ENCODE results near the gene NCKAP5L.
"Not testable (repeated sequence)": the region's sequence is repeated elsewhere in the genome, so short reads cannot be mapped to it uniquely, and the experiment has no call there.

NCKAP5L gene

GRCh38 chr12:49776413-49776812 is 51.8 kb downstream of the NCKAP5L start:
- no peak for DNase-seq

DNA sequence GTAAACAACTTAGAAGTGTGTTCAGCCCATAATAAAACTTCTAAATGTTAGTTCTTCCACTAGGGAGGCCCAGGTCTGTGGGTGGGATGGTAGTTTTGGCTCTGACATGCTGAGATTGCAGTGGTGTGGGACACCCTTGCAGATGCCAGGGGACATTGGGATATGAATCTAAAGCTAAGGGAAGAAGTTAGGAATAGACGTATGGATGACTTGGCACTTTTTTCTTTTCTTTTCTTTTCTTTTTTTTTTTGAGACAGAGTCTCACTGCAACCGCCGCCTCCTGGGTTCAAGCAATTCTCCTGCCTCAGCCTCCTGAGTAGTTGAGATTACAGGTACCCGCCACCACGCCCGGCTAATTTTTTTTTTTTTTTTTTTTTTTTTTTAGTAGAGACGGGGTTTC is 55.1 kb downstream of the NCKAP5L start:
- not testable (repeated sequence) for DNase-seq

DNA sequence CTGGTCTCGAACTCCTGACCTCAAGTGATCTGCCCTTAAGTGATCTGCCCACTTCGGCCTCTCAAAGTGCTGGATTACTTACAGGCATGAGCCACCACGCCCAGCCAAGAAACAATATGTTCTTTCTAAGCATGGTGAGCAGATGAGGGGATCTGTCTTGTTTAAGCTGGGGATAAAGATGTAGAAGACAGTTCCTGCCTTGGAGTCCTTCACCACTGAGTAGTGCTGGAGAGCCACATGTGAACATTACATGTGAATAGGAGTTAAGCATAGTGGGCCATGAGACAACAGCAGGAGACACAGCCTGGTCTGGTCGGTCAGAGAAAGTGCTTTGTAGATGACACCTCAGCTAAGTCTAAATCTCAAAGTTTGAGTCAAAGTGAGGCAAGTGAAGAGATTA is 60.9 kb downstream of the NCKAP5L start:
- DNase-seq = no peak

DNA sequence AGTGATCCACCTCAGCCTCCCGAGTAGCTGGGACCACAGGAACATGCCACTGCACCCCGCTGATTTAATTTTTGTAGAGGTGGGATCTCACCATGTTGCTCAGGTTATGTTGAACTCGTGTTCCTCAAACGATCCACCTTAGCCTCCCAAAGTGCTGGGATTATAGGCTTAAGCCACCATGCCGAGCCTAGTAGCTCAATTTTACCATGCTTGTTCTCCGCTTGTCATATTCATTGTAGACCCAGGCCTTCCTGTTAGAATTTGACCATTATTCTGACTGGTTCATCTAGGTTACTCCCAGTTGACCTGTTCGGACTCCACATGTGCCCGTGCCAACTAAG is 62.1 kb downstream of the NCKAP5L start:
- DNase-seq = no peak

GRCh38 chr12:49764126-49764525 is 64.1 kb downstream of the NCKAP5L start:
- DNase-seq = no peak

- DNase-seq = no peak
Observed at GRCh38 chr12:49763006-49763591, 65.1 kb downstream of the NCKAP5L start.

DNA sequence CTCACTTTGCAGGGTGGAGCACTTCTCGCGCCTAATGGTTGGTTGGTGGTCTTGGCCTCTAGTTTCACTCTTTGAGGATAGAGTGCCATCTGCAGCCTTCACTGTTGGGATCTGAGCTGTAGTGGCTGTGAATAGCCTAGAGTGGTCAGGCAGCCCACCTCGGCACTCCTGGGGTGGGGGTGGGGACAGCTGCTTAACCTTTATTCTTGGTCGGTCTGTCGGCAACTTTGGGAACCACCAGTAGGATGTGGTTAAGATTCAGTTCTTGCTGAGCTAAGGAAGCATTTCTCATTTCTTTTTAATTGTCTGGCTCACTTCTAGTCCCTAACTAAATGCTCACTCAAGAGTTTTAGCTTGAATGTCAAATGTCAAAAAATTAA is 65.8 kb downstream of the NCKAP5L start:
- no peak for DNase-seq

DNA sequence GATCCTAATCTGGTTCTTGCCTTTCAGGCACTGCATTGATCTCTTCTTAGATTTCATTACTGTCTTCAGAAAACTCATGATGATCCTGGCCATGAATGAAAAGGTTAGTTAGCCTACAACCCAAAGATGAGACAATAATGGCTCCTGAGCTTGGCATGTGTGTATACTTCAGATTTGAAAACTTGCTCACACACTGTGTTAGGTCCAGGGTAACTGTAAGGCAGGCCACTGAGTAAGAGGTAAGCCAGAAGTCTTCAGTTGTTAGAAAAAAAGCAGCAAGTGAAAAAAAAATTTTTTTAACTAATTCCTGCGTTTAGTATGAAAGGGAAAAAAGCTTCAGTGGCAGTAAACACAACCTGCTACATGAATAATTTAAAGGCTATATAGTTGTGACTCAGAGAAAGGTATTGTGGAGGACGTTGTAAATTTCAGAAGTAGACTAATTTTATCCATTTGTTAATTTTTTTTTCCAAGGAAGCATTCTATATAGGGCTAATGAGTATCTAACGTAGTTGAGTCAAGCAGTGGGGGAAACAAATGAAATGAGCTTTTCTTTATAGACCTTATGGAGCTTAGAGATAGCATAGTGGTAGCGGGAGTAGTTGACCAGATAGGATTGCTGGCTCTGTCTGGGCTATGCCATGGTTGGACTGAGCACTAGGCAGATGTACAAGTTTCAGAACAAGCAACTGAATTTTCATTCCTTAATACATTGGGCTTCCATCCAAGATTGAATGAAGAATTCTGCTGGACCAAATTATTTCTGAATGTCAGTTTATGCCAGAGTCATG is 66.3 kb downstream of the NCKAP5L start:
- no peak for DNase-seq

DNA sequence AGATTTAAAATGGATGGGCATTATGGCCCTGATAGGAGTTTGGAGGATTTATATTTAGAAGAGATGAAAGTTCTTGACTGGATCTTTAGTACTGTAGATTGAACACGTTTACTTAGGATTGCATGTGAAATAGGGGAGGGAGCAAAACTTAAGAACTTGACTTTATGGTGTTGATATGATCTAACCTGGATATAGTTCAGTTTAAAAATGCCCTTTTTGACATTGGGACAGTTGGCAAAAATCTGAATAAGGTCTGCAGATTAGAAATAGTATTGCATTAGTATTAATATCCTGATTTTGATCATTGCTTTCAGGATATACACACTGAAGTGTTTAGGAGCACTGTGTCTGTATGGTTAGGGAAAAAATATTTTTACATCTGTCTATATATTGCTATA is 77.2 kb downstream of the NCKAP5L start:
- no peak for DNase-seq

DNA sequence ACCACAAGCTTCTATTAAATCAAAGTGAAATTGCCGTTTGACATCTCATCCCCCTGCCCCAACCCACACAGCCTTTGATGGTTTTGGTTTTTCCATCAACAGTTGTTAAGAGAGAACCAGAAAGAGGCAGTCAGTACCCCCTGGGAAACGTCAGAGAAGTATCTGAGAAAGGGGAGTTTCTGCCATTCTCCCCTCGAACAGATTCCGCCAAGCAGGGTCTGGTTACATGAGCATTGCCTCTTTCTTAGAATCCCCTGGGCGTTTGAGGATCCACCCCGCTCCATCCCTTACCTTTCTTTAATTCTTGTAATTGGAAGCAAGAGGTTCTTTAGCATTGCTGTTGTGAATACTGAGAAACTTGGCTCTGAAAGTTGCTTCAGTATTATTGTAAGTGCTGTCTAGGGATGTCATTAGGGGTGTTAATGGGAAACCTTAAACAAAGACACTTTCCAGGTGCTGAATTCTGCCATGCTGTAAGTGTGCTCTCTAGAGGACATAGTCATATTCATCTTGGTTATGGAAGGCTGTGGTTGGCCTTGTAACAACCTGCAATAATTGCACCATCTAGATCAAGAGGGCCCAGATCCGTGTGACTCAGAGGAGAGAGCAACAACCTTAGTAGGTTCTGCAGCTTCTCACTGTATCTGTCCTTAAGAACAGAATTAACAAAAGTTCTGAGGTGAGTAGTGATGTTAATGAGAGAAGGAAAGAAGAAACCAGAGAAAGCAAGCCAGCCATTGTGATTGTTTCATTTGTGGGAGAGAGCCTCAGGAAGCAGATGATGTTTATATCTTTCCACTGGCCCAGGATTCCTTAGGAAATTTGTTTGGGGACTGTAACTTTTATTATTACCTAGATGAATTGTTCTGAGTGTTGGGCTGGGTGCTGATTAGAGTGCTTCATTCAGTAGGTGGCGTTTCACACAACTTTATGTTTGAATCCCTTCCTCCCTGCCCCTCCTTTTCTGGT is 77.9 kb downstream of the NCKAP5L start:
- no peak for DNase-seq

DNA sequence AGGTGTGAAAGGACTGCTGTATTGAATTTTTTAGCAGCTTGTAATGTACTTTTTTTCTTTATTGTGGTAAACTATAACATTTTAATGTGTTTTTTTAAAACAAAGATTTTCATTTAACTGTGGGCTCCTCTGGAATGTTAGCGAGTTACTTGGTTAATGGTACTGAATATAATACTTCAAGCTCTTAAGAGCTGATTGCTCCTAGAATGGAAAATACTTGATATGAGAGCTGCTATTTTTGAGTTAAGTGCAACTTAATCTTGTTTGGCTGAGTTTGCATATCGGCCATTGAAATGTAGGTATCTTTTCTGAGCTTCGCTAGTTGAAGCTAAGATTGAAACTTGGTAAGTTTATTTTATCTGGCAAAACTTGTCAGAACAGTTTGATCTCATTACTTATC is 79.4 kb downstream of the NCKAP5L start:
- no peak for DNase-seq

DNA sequence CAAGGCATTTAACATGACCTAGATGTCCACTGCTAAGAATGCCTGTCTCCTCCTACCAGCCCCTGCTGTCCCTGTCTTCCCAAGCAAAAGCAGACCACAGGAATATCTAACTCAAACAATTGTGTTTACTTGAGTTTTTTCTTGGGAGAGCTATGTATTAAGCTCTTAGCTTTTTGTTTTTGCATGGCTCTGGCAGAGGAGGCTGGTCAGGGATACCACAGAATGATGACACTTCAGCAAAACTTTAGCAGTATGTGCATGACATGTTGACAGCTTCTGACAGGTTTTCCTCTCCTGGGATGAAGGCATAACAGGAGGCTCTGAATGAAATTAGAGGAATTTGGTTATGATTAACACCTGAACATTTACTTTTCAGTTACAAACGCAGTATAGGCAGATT is 79.9 kb downstream of the NCKAP5L start:
- DNase-seq = no peak

GRCh38 chr12:49744363-49744885 is 83.8 kb downstream of the NCKAP5L start:
- DNase-seq = no peak

DNA sequence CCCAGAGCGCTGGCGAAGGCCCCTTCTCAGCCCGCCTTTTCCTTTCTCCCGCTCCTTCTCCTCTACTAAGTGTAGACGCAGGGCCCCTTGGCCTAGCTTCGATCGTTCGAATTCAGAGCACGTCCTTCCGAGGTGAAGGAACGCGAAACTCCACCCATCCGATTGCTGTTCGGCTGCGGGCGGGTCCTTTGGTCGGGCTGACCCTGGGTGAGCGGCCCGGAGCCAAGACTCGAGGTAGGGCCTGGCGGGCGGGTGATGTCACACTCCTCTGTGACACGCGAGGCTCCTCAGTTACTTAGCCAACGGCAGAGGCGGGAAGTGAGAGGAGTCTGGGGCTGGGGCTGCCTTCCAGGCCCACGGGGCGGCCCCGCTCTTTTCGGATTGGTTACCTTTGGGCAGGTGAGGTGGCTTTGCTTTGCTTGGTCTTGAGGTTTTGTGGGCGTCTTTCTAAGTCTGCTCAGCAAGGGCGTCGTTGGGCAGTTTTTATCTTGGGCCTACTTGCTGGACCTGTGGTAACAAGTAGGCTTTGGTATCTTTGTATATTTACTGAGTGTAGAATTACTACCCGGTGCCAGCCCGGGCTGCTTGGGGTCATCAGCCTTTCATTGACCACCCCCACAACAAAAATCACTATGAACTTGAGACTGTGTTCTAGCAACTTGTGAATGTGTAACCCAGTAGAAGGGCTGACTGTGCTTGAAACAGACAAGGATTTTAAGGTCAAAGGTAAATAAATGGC is 86.2 kb downstream of the NCKAP5L start:
- no peak for DNase-seq
